K562 (cell line): ENCODE data around the gene EYA2. TPM values are rescaled to one million over a fixed set of nuclear protein-coding genes. Genes with fewer than 3 reads are reported as not detected.
A peak's percentile ranks its signal among the peaks of the same experiment; 100 is the strongest.

Experiments
- BACH1 ChIP-seq: fragments of 200-800 bp; sonication (Bioruptor generic); IDR thresholded peaks from 2 replicates; pipeline ENCODE4 v1.6.1; 2016; ENCODE audit warnings: missing genetic modification characterization, missing compliant biosample characterization
- CREB1 ChIP-seq, 2 experiments: sonication (generic) in 1 of 2; formaldehyde crosslinking in 1 of 2; IDR thresholded peaks; 2 replicates each; pipeline versions ENCODE4 v1.6.1 to v1.8.0; 2012 to 2022; ENCODE audit warnings: inconsistent platforms in 1 of 2, mild to moderate bottlenecking in 1 of 2, missing genetic modification reagents in 1 of 2, moderate library complexity in 1 of 2
- DPF2 ChIP-seq: fragments of 450-650 bp; IDR thresholded peaks from 2 replicates; pipeline ENCODE4 v1.6.1; 2016
- FOXA1 ChIP-seq: fragments of 450-650 bp; IDR thresholded peaks from 2 replicates; pipeline ENCODE4 v1.6.1; 2016; ENCODE audit warnings: mild to moderate bottlenecking, borderline replicate concordance
- GABPB1 ChIP-seq: sonication (generic); formaldehyde crosslinking; IDR thresholded peaks from 2 replicates; pipeline ENCODE4 v1.8.0; 2022; ENCODE audit warnings: mild to moderate bottlenecking, missing genetic modification reagents
- HSF4 ChIP-seq: fragments of 250-450 bp; sonication (Bioruptor Pico); IDR thresholded peaks from 2 replicates; pipeline ENCODE4 v2.1.2; 2022; ENCODE audit warnings: mild to moderate bottlenecking, moderate library complexity, borderline replicate concordance
- KAT2B ChIP-seq: IDR thresholded peaks from one replicate; pipeline ENCODE4 v1.6.1; 2012; ENCODE audit warnings: low read depth, mild to moderate bottlenecking, control low read depth, inconsistent platforms, low read length, moderate library complexity
- L3MBTL2 ChIP-seq: fragments of 450-650 bp; IDR thresholded peaks from 2 replicates; pipeline ENCODE4 v1.6.1; 2016; ENCODE audit warnings: mild to moderate bottlenecking, moderate library complexity
- MCM3 ChIP-seq: fragments of 450-650 bp; IDR thresholded peaks from 2 replicates; pipeline ENCODE4 v1.6.1; 2016
- MED1 ChIP-seq: sonication (generic); formaldehyde crosslinking; IDR thresholded peaks from 2 replicates; pipeline ENCODE4 v1.8.1; 2023; ENCODE audit warnings: missing genetic modification reagents, borderline replicate concordance
- NR2C2 ChIP-seq, 2 experiments: fragments of 200-800 bp in 1 of 2; sonication (Bioruptor generic) in 1 of 2; sonication (generic) in 1 of 2; formaldehyde crosslinking in 1 of 2; IDR thresholded peaks; 2 replicates each; pipeline versions ENCODE4 v1.6.1 to v1.8.0; 2016 to 2022; ENCODE audit warnings: mild to moderate bottlenecking in 1 of 2, missing compliant biosample characterization in 1 of 2, missing genetic modification characterization in 1 of 2, missing genetic modification reagents in 1 of 2
- NRF1 ChIP-seq, 2 experiments: fragments of 450-650 bp; IDR thresholded peaks in 1 of 2; conservative IDR thresholded peaks in 1 of 2; 2 replicates each; pipeline ENCODE4 v1.6.1; 2014; ENCODE audit warnings: mild to moderate bottlenecking in 2 of 2
- POLR2G ChIP-seq: fragments of 200-400 bp; formaldehyde crosslinking; IDR thresholded peaks from 2 replicates; pipeline ENCODE4 v1.6.1; 2017; ENCODE audit warnings: low read depth, mild to moderate bottlenecking, antibody characterized with exemption, low read length, moderate library complexity
- RNF2 ChIP-seq: sonication (generic); IDR thresholded peaks from 2 replicates; pipeline ENCODE4 v1.6.1; 2016
- SP2 ChIP-seq: IDR thresholded peaks from 2 replicates; pipeline ENCODE4 v1.6.1; 2011; ENCODE audit warnings: mild to moderate bottlenecking, low read depth, low read length, moderate library complexity; ENCODE audit not compliant: poor library complexity, severe bottlenecking; ENCODE audit errors: extremely low read depth
- XRCC4 ChIP-seq: IDR thresholded peaks from one replicate; pipeline ENCODE4 v1.6.1; 2011; ENCODE audit not compliant: insufficient read depth, insufficient read length; ENCODE audit errors: extremely low read depth
- ZFP36 ChIP-seq: fragments of 150-350 bp; IDR thresholded peaks from 2 replicates; pipeline ENCODE4 v1.6.1; 2018; ENCODE audit warnings: low read length, low read depth; ENCODE audit not compliant: partially characterized antibody
- ZNF408 ChIP-seq: fragments of 250-450 bp; sonication (Bioruptor Pico); IDR thresholded peaks from 2 replicates; pipeline ENCODE4 v1.4.0; 2020; ENCODE audit warnings: low read depth, mild to moderate bottlenecking, moderate library complexity
- ZNF445 ChIP-seq: fragments of 250-450 bp; sonication (Bioruptor Pico); IDR thresholded peaks from 2 replicates; pipeline ENCODE4 v1.4.0; 2020; ENCODE audit warnings: low read depth, mild to moderate bottlenecking, moderate library complexity
- ZNF699 ChIP-seq: fragments of 250-450 bp; sonication (Bioruptor Pico); IDR thresholded peaks from 2 replicates; pipeline ENCODE4 v1.8.0; 2021; ENCODE audit warnings: mild to moderate bottlenecking, moderate library complexity; ENCODE audit not compliant: insufficient replicate concordance
- ZSCAN29 ChIP-seq: fragments of 450-650 bp; IDR thresholded peaks from 2 replicates; pipeline ENCODE4 v1.6.1; 2017
- polyA plus RNA-seq, 8 experiments: library from polyadenylated mRNA; depleted of rRNA in 4 of 8; stranded (reverse) in 5 of 8; unstranded in 3 of 8; fragments of >200 nt; fragmentation: Nextera tagmentation in 2 of 8; fragmentation: Illumina TruSeq in 1 of 8; extraction: Ambion mirVana in 2 of 8; extraction: Trizol in 1 of 8; gene quantifications; 2 replicates each; pipeline versions ENCODE4 v1.2.1 to v1.2.3, GENCODE V29; 2011 to 2014; ENCODE audit warnings: inconsistent platforms in 1 of 8, missing spikeins in 1 of 8
- total RNA-seq, 7 experiments: library from RNA; depleted of rRNA in 6 of 7; stranded (reverse); fragments of >200 nt in 6 of 7; fragmentation: Illumina TruSeq in 2 of 7; extraction: Trizol in 2 of 7; gene quantifications; 2 replicates each; pipeline versions ENCODE4 v1.2.1 to v1.2.3, GENCODE V29; 2011 to 2021; ENCODE audit warnings: low replicate concordance in 1 of 7
- TF ChIP-seq, protein P1 (sequence below), 2 experiments: IDR thresholded peaks; 2 replicates each; pipeline ENCODE4 v1.6.1; 2011; ENCODE audit warnings: borderline replicate concordance in 1 of 2, control low read depth in 1 of 2, low read depth in 1 of 2, low read length in 1 of 2, mild to moderate bottlenecking in 1 of 2, mixed read lengths in 1 of 2, moderate library complexity in 1 of 2; ENCODE audit not compliant: insufficient read depth in 1 of 2, insufficient read length in 1 of 2, poor library complexity in 1 of 2, severe bottlenecking in 1 of 2; ENCODE audit errors: extremely low read depth in 1 of 2
- TF ChIP-seq, protein P2 (sequence below), 2 experiments: IDR thresholded peaks; 2 replicates each; pipeline ENCODE4 v1.6.1; 2012; ENCODE audit warnings: improper control_type of control experiment in 2 of 2, low read depth in 2 of 2, low read length in 2 of 2, borderline replicate concordance in 1 of 2
- TF ChIP-seq, protein P3 (sequence below): IDR thresholded peaks from 3 replicates; pipeline ENCODE4 v1.6.1; 2011; ENCODE audit warnings: borderline replicate concordance, mild to moderate bottlenecking; ENCODE audit not compliant: insufficient read length, insufficient read depth

The EYA2 gene
- total and polyA plus RNA-seq, 9 of the 15 experiments (the other 6 are each of a cell fraction or from before 2014, with no cell fraction given), result 0.03 TPM; not detected in 8

DNA sequence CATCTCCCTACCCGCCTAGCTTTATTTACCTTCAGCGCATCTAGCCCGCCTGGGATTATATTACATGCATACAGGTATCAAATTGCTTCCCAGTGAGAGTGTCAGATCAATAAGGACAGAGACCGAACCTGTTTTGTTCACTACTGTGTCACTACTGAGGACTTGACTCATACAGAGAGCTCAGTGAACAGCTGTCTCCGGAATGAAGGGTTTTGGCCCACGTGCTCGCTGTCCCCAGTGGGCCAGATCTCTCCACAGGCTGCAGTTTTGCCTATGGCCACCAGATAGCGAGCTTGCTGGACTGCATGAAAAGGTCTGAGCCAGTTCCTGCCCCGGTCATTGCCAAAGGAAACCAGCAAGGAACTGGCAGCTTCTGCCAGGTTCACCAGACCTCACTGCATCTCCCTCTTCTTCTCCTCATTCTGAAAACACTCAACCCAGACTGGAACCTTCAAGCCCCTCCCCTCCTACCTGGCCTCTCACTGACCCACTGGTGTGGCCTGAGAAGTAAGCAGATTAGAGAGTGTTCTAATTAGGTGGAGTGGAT lies 311.0 kb downstream of the EYA2 start (continued):
- TF ChIP-seq, protein P1, sequence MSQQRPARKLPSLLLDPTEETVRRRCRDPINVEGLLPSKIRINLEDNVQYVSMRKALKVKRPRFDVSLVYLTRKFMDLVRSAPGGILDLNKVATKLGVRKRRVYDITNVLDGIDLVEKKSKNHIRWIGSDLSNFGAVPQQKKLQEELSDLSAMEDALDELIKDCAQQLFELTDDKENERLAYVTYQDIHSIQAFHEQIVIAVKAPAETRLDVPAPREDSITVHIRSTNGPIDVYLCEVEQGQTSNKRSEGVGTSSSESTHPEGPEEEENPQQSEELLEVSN (IDR thresholded peaks at IDR 0.05; ENCODE audit: borderline replicate concordance in 1 of 2, extremely low read depth in 1 of 2, insufficient read depth in 1 of 2, insufficient read length in 1 of 2, low read depth in 1 of 2, low read length in 1 of 2, poor library complexity in 1 of 2, severe bottlenecking in 1 of 2), result peak in 1 of 2 experiments; percentile 38
- no peak for TF ChIP-seq CREB1 (IDR thresholded peaks at IDR 0.05)
- no peak for TF ChIP-seq CREB1 (CRISPR knock-in tag; IDR thresholded peaks at IDR 0.05)
- TF ChIP-seq, protein P2, sequence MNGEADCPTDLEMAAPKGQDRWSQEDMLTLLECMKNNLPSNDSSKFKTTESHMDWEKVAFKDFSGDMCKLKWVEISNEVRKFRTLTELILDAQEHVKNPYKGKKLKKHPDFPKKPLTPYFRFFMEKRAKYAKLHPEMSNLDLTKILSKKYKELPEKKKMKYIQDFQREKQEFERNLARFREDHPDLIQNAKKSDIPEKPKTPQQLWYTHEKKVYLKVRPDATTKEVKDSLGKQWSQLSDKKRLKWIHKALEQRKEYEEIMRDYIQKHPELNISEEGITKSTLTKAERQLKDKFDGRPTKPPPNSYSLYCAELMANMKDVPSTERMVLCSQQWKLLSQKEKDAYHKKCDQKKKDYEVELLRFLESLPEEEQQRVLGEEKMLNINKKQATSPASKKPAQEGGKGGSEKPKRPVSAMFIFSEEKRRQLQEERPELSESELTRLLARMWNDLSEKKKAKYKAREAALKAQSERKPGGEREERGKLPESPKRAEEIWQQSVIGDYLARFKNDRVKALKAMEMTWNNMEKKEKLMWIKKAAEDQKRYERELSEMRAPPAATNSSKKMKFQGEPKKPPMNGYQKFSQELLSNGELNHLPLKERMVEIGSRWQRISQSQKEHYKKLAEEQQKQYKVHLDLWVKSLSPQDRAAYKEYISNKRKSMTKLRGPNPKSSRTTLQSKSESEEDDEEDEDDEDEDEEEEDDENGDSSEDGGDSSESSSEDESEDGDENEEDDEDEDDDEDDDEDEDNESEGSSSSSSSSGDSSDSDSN (IDR thresholded peaks at IDR 0.05; ENCODE audit: borderline replicate concordance in 1 of 2, low read depth in 2 of 2, low read length in 2 of 2), result no peak
- no peak for TF ChIP-seq MCM3
- TF ChIP-seq ZNF445 (CRISPR knock-in tag), result no peak
- TF ChIP-seq NRF1 (conservative IDR thresholded peaks at IDR 0.05 in 1 of 2, IDR thresholded peaks at IDR 0.05 in 1 of 2), result 0 out of 4 replicates have a peak, but pooled peaks of 1 of the 2 experiments have one; percentile 14
- TF ChIP-seq GABPB1 (CRISPR knock-in tag), result no peak
- no peak for TF ChIP-seq ZNF699
- TF ChIP-seq HSF4 (CRISPR knock-in tag), result no peak
- no peak for TF ChIP-seq DPF2
- no peak for TF ChIP-seq XRCC4
- TF ChIP-seq, protein P3, sequence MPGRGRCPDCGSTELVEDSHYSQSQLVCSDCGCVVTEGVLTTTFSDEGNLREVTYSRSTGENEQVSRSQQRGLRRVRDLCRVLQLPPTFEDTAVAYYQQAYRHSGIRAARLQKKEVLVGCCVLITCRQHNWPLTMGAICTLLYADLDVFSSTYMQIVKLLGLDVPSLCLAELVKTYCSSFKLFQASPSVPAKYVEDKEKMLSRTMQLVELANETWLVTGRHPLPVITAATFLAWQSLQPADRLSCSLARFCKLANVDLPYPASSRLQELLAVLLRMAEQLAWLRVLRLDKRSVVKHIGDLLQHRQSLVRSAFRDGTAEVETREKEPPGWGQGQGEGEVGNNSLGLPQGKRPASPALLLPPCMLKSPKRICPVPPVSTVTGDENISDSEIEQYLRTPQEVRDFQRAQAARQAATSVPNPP, result no peak
- no peak for TF ChIP-seq ZFP36
- no peak for TF ChIP-seq RNF2
- no peak for TF ChIP-seq KAT2B
- peak; percentile 56; the same call in 1 of the 2 replicates for TF ChIP-seq L3MBTL2
- no peak for TF ChIP-seq ZNF408 (CRISPR knock-in tag)
- no peak for TF ChIP-seq FOXA1
- TF ChIP-seq MED1, result no peak
- TF ChIP-seq SP2, result no peak
- no peak for TF ChIP-seq POLR2G
- TF ChIP-seq BACH1 (tag), result no peak
- TF ChIP-seq ZSCAN29, result no peak
- TF ChIP-seq NR2C2 (CRISPR knock-in tag; IDR thresholded peaks at IDR 0.05), result no peak
- TF ChIP-seq NR2C2 (tag; IDR thresholded peaks at IDR 0.05), result no peak
